Measurements from ENCODE around the gene DVL1.

The DVL1 gene

DNA sequence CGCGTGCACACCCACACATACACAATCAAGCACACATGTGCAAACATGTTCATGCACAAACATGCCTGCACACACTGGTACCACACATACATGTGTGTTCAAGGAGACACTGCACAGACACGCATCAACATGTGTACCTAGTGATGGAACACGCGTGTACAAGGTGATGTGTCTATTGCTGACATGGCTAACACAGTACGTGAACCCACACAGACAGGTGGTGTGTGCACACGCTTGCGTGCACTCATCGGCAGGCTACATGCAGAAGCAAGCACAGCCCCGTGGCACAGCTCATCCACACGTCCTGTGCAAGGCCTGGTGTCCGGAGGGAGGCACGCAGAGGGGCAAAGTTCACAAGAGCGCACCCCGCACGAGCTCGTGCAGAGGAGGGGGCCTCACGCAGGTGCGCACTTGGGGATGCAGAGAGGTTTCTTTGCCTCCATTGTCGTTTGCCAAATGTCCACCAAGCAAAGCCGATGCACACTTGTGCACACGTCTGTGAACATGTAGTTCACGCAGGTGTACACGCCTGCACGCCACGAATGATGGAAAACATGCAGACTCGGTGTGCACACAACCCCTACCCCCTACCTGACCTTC is 42.5 kb downstream of the DVL1 start:
- peak overlapping the region; percentile 89 for H3K9ac ChIP-seq (ENCODE audit: low read length)
- H3K4me1 ChIP-seq (ENCODE audit: control insufficient read depth, insufficient read depth, low read length) = peaks cover 38% of the 10 kb centered on the region
- H3K9me3 ChIP-seq (ENCODE audit: control insufficient read depth, low read length) = no peaks in the 10 kb centered on the region
- no peaks in the 10 kb centered on the region for H3K27me3 ChIP-seq (replicated peaks; ENCODE audit: control insufficient read depth, insufficient read depth, low read length)
- no peak for DNase-seq (ENCODE audit: low read depth)
- H3K36me3 ChIP-seq (ENCODE audit: control insufficient read depth, insufficient read depth, low read length, severe bottlenecking) = peaks cover 20% of the 10 kb centered on the region
- peak overlapping the region; percentile 83 for H3K4me3 ChIP-seq (ENCODE audit: low read length)

GRCh38 chr1:1306070-1306660 is 43.1 kb downstream of the DVL1 start:
- H3K4me1 ChIP-seq (ENCODE audit: control insufficient read depth, insufficient read depth, low read length) = peaks cover 38% of the 10 kb centered on the region
- H3K9me3 ChIP-seq (ENCODE audit: control insufficient read depth, low read length) = no peaks in the 10 kb centered on the region
- no peaks in the 10 kb centered on the region for H3K27me3 ChIP-seq (replicated peaks; ENCODE audit: control insufficient read depth, insufficient read depth, low read length)
- peak overlapping the region; percentile 83 for H3K4me3 ChIP-seq (ENCODE audit: low read length)
- DNase-seq (ENCODE audit: low read depth) = peak; percentile 45
- H3K36me3 ChIP-seq (ENCODE audit: control insufficient read depth, insufficient read depth, low read length, severe bottlenecking) = peaks cover 14% of the 10 kb centered on the region
- peak overlapping the region; percentile 89 for H3K9ac ChIP-seq (ENCODE audit: low read length)

DNA sequence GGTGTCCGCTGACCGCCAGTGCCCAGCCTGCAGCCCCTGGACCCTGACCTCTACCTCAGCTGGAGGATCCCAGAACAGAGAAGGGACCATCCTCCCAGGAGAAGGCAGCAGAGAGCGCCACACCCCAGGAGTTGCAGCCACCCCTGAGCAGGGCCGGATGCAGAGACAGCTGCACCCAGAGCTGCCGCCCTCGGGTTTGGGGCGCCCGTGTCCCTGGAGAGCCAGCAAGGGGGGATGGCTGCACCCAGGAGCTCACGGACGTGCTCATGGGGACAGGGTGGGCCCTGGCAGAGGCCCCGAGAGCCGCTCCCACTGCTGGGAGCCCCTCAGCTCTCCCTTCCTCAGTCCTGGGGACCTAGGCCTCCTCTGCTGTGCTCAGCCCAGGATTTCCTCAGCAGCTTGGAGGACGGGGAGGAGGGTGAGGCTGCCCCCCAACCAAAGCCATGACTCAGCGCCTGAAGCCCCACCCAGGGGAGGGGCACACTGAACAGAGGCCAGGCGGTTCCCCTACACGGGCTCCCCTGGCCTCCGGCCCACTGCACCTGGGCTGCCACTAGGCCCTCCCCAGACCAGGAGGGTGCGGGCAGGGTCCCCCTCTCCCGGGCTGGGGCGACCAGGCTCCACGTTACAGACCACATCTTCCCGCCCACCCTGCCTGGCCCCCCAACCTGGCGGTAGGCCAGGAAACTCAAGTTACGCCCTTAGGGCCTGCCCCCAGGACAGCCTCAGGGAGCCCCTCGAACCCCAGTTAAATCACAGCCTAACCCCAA is 43.7 kb downstream of the DVL1 start:
- DNase-seq (ENCODE audit: low read depth) = peak; percentile 87

GRCh38 chr1:1304331-1305299 is 44.6 kb downstream of the DVL1 start:
- peak overlapping the region; percentile 89 for H3K9ac ChIP-seq (ENCODE audit: low read length)
- H3K9me3 ChIP-seq (ENCODE audit: control insufficient read depth, low read length) = no peaks in the 10 kb centered on the region
- peaks cover 37% of the 10 kb centered on the region for H3K4me1 ChIP-seq (ENCODE audit: control insufficient read depth, insufficient read depth, low read length)
- H3K4me3 ChIP-seq (ENCODE audit: low read length) = peak overlapping the region; percentile 83
- no peaks in the 10 kb centered on the region for H3K36me3 ChIP-seq (ENCODE audit: control insufficient read depth, insufficient read depth, low read length, severe bottlenecking)
- peak; percentile 80 for DNase-seq (ENCODE audit: low read depth)
- H3K27me3 ChIP-seq (replicated peaks; ENCODE audit: control insufficient read depth, insufficient read depth, low read length) = no peaks in the 10 kb centered on the region

More for the DNA sequence above, 43.7 kb downstream of the DVL1 start:
- H3K4me3 ChIP-seq (ENCODE audit: low read length) = peak overlapping the region; percentile 83
- no peaks in the 10 kb centered on the region for H3K9me3 ChIP-seq (ENCODE audit: control insufficient read depth, low read length)
- H3K4me1 ChIP-seq (ENCODE audit: control insufficient read depth, insufficient read depth, low read length) = peaks cover 38% of the 10 kb centered on the region
- H3K27me3 ChIP-seq (replicated peaks; ENCODE audit: control insufficient read depth, insufficient read depth, low read length) = no peaks in the 10 kb centered on the region
- H3K36me3 ChIP-seq (ENCODE audit: control insufficient read depth, insufficient read depth, low read length, severe bottlenecking) = peaks cover 8% of the 10 kb centered on the region
- H3K9ac ChIP-seq (ENCODE audit: low read length) = peak overlapping the region; percentile 89

DNA sequence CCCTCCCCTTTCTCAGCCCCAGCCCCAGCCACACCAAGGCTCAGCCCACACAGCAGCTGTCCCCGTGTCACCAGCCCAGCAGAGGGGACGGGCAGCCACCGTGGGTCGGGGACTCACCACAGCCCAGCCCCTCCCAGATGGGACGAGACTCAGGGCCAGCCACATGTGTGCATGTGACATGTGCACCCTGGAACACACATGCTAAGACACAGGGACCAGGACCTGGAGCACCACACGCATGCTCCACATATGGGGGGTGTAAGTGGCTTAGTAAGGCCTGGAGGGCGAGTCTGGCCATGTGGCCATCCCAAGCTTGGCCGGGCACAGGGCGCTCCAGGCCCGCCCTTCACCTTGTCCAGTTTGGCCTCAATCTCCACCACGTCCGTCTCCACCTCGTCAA is 45.5 kb downstream of the DVL1 start:
- Histone ChIP-seq H3K9ac (ENCODE audit: low read length) (no peak overlapping the region), H3K36me3 (ENCODE audit: control insufficient read depth, insufficient read depth, low read length, severe bottlenecking) (no peaks in the 10 kb centered on the region), H3K9me3 (ENCODE audit: control insufficient read depth, low read length) (no peaks in the 10 kb centered on the region), H3K4me3 (ENCODE audit: low read length) (no peak overlapping the region), H3K27me3 (replicated peaks; ENCODE audit: control insufficient read depth, insufficient read depth, low read length) (no peaks in the 10 kb centered on the region), H3K4me1 (ENCODE audit: control insufficient read depth, insufficient read depth, low read length) (peaks cover 32% of the 10 kb centered on the region)
- DNase-seq (ENCODE audit: low read depth) = no peak

GRCh38 chr1:1302951-1303509 is 46.2 kb downstream of the DVL1 start:
- H3K4me3 ChIP-seq (ENCODE audit: low read length) = no peak overlapping the region
- H3K27me3 ChIP-seq (replicated peaks; ENCODE audit: control insufficient read depth, insufficient read depth, low read length) = no peaks in the 10 kb centered on the region
- no peak for DNase-seq (ENCODE audit: low read depth)
- H3K36me3 ChIP-seq (ENCODE audit: control insufficient read depth, insufficient read depth, low read length, severe bottlenecking) = no peaks in the 10 kb centered on the region
- H3K9me3 ChIP-seq (ENCODE audit: control insufficient read depth, low read length) = no peaks in the 10 kb centered on the region
- peaks cover 32% of the 10 kb centered on the region for H3K4me1 ChIP-seq (ENCODE audit: control insufficient read depth, insufficient read depth, low read length)
- H3K9ac ChIP-seq (ENCODE audit: low read length) = no peak overlapping the region

GRCh38 chr1:1302006-1302430 is 47.2 kb downstream of the DVL1 start:
- Histone ChIP-seq H3K36me3 (ENCODE audit: control insufficient read depth, insufficient read depth, low read length, severe bottlenecking) (peaks cover 2% of the 10 kb centered on the region), H3K9ac (ENCODE audit: low read length) (no peak overlapping the region), H3K4me3 (ENCODE audit: low read length) (no peak overlapping the region), H3K27me3 (replicated peaks; ENCODE audit: control insufficient read depth, insufficient read depth, low read length) (no peaks in the 10 kb centered on the region), H3K9me3 (ENCODE audit: control insufficient read depth, low read length) (no peaks in the 10 kb centered on the region), H3K4me1 (ENCODE audit: control insufficient read depth, insufficient read depth, low read length) (peaks cover 30% of the 10 kb centered on the region)
- DNase-seq (ENCODE audit: low read depth) = peak; percentile 32

DNA sequence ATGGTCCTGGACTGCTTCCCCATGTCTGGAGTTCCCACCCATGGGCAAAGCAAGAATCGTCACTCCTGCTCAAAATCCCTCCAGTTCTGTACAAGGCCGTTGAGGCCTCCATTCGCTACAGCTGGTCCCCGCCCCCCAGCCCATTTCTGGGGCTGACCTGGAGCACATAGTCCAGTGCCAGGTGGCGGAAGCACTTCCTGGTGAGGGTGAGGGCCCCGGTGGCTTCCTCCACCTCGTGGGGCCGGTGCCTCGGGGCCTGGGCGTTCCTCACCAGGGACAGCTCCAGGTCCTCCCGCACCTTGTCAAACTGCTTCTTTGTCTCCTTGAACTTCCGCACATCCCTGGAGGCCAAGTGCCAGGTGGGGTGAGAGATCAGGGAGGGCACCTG is 48.9 kb downstream of the DVL1 start:
- Histone ChIP-seq H3K4me3 (ENCODE audit: low read length) (no peak overlapping the region), H3K27me3 (replicated peaks; ENCODE audit: control insufficient read depth, insufficient read depth, low read length) (no peaks in the 10 kb centered on the region), H3K9ac (ENCODE audit: low read length) (no peak overlapping the region), H3K36me3 (ENCODE audit: control insufficient read depth, insufficient read depth, low read length, severe bottlenecking) (peaks cover 8% of the 10 kb centered on the region), H3K4me1 (ENCODE audit: control insufficient read depth, insufficient read depth, low read length) (peaks cover 14% of the 10 kb centered on the region), H3K9me3 (ENCODE audit: control insufficient read depth, low read length) (no peaks in the 10 kb centered on the region)
- no peak for DNase-seq (ENCODE audit: low read depth)

- Histone ChIP-seq H3K36me3 (ENCODE audit: control insufficient read depth, insufficient read depth, low read length, severe bottlenecking) (peaks cover 9% of the 10 kb centered on the region), H3K9ac (ENCODE audit: low read length) (no peak overlapping the region), H3K4me1 (ENCODE audit: control insufficient read depth, insufficient read depth, low read length) (peaks cover 8% of the 10 kb centered on the region), H3K9me3 (ENCODE audit: control insufficient read depth, low read length) (no peaks in the 10 kb centered on the region), H3K4me3 (ENCODE audit: low read length) (no peak overlapping the region), H3K27me3 (replicated peaks; ENCODE audit: control insufficient read depth, insufficient read depth, low read length) (no peaks in the 10 kb centered on the region)
- no peak for DNase-seq (ENCODE audit: low read depth)
These were observed 49.4 kb downstream of the DVL1 start for GRCh38 chr1:1299686-1300351.

- peak; percentile 30 for DNase-seq (ENCODE audit: low read depth)
- Histone ChIP-seq H3K27me3 (replicated peaks; ENCODE audit: control insufficient read depth, insufficient read depth, low read length) (no peaks in the 10 kb centered on the region), H3K36me3 (ENCODE audit: control insufficient read depth, insufficient read depth, low read length, severe bottlenecking) (peaks cover 9% of the 10 kb centered on the region), H3K4me3 (ENCODE audit: low read length) (no peak overlapping the region), H3K4me1 (ENCODE audit: control insufficient read depth, insufficient read depth, low read length) (peaks cover 3% of the 10 kb centered on the region), H3K9ac (ENCODE audit: low read length) (no peak overlapping the region), H3K9me3 (ENCODE audit: control insufficient read depth, low read length) (no peaks in the 10 kb centered on the region)
These were observed 50.1 kb downstream of the DVL1 start for GRCh38 chr1:1298861-1299685.
